ENCODE data around the gene APAF1.
"Not testable (repeated sequence)": the region's sequence is repeated elsewhere in the genome, so short reads cannot be mapped to it uniquely, and the experiment has no call there.

The APAF1 gene

DNA sequence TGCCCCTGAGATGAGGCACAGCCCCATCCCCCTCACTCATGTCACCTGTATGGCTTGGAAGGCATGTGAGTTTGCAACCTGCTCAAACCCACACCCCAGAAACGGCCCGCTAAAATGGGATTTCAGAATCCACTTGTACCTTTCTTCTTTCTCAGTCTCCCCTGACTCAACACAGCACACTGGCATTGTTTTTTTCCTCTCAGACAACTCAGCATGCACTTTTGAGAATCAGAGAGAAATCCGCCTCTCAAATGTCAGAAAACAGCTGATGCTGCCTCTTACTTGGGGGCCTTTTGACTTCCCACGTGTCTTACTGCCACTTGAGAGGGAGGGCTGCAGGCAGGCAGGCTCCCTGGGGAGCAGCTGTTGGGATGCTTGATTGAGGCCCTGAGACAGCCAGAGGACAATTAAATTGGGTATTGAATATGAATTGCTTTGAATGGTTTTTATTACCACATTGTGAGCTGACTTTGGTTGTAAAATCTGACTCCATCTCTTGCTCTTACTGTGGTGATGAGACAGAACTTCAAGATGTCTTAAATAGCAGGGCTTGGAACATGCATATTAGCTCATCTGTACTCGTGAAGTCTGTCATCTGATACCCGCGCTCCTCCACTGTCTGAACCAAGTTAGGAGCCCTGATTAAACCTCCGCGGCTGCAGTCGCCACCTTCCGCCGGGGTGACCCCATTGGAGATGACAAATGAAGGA, 96.6 kb downstream of the APAF1 start:
- peaks cover 3% of the 10 kb centered on the region for H3K4me1 ChIP-seq (ENCODE audit: control insufficient read depth, insufficient read depth, low read length, poor library complexity, severe bottlenecking)
- 38 to 43% methylated on average over 6 to 11 of the region's 12 CpGs for WGBS, 2 experiments (ENCODE audit: insufficient coverage in 2 of 2)
- H3K4me3 ChIP-seq (ENCODE audit: extremely low read depth, insufficient read depth, low read length, poor library complexity, severe bottlenecking), result no peak overlapping the region
- H3K9me3 ChIP-seq (ENCODE audit: control insufficient read depth, low read length), result no peaks in the 10 kb centered on the region
- H3K27ac ChIP-seq (ENCODE audit: low read depth, low read length, severe bottlenecking), result no peak overlapping the region
- H3K36me3 ChIP-seq (ENCODE audit: control insufficient read depth, insufficient read depth, low read length), result no peaks in the 10 kb centered on the region

DNA sequence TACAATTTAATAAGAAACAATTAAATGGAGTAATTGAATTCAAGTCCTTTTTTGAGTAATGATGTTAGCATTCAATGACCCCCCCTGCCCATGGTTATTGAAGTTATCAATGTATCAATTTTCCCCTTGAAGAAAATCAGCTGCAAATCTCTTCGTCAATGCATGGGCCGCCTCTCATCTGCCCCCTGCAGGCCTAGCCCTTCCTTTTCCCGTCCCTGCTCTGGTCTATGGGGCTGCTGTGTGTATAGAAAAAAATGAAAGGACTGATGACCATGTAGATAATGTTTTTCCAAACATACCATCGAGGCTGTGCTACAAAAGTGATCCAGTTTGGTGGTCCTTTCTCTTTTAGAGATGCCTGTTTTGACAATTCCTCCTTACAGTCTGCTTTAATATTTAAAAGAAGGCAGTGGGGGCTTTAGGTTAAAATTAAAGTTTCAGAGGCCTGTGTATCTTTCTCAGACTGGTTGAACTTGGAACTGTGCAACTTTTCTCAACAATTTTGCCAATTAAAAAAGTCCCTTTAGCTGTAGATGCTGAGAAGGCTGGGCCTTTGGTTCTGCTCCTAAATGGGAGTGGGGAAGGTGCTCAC, 98.4 kb downstream of the APAF1 start:
- Histone ChIP-seq H3K27ac (ENCODE audit: low read depth, low read length, severe bottlenecking) (no peak overlapping the region), H3K9me3 (ENCODE audit: control insufficient read depth, low read length) (no peaks in the 10 kb centered on the region), H3K4me1 (ENCODE audit: control insufficient read depth, insufficient read depth, low read length, poor library complexity, severe bottlenecking) (peaks cover 3% of the 10 kb centered on the region), H3K4me3 (ENCODE audit: extremely low read depth, insufficient read depth, low read length, poor library complexity, severe bottlenecking) (no peak overlapping the region), H3K36me3 (ENCODE audit: control insufficient read depth, insufficient read depth, low read length) (no peaks in the 10 kb centered on the region)
- WGBS, 2 experiments (ENCODE audit: insufficient coverage in 2 of 2), result 20% methylated on average over 1 of the region's 4 CpGs; no CpG with 5 or more reads in 1 of the 2 experiments

DNA sequence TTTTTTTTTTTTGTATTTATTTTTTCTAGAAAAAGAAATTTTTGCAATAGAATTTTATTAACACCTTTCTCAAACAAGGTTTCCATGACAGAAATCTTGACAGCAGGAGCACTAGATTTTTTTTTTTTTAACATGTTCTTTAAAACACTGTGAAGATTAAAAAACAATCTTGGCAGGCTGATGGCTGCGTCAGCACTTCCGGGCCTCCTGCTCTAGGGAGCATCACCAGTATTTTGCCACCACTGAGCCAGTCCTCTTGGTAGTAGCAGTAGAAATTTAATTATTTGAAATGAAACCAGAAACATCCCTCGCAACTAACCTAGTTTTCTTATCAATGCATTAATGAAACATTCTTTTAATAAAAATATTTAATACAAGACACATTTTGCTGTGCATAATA, 99.6 kb downstream of the APAF1 start:
- no peaks in the 10 kb centered on the region for H3K9me3 ChIP-seq (ENCODE audit: control insufficient read depth, low read length)
- H3K4me1 ChIP-seq (ENCODE audit: control insufficient read depth, insufficient read depth, low read length, poor library complexity, severe bottlenecking), result peaks cover 3% of the 10 kb centered on the region
- no peaks in the 10 kb centered on the region for H3K36me3 ChIP-seq (ENCODE audit: control insufficient read depth, insufficient read depth, low read length)
- H3K4me3 ChIP-seq (ENCODE audit: extremely low read depth, insufficient read depth, low read length, poor library complexity, severe bottlenecking), result no peak overlapping the region
- no CpG with 5 or more reads among the region's 3 CpGs for WGBS, 2 experiments (ENCODE audit: insufficient coverage in 2 of 2)
- H3K27ac ChIP-seq (ENCODE audit: low read depth, low read length, severe bottlenecking), result no peak overlapping the region

DNA sequence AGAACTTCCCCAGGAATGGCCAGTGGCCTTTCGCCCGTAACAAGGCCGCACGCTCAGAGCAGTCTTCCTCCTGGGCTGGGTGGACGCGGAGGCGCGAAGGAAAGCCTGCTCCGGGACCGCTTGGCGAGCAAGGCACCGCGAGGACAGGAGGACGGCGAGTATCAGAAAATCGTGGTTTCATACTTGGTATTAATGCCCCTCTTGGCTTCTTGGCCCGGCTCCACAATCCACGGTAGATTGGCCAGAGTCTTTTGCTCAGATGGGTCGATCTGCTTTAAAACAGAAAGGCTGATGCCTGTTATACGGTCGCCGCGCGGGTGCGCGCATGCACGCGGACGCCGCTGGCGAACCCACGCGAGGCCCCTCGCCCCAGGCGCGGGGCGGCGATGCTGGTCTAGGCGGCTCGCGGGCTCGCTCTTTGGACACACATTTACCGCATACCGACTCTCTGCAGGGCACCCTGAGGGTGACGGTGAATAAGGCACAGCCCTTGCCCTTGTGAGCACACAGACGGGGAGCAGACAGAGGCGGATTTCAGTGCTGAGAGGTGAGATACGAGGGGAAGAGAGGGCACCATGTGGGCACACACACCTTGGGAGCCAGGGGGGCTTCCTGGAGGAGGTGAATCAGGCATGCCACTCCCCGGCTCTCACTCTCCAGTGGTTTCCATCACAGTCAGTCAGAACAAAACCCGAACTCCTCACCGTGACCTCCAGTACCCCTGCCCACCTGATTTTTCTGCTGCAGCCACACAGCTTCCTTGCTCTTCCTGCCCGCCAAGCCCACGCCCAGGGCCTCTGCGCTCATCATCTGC, 100.7 kb downstream of the APAF1 start:
- Histone ChIP-seq H3K4me3 (ENCODE audit: extremely low read depth, insufficient read depth, low read length, poor library complexity, severe bottlenecking) (peak overlapping the region; percentile 24), H3K9me3 (ENCODE audit: control insufficient read depth, low read length) (no peaks in the 10 kb centered on the region), H3K27ac (ENCODE audit: low read depth, low read length, severe bottlenecking) (no peak overlapping the region), H3K36me3 (ENCODE audit: control insufficient read depth, insufficient read depth, low read length) (no peaks in the 10 kb centered on the region), H3K4me1 (ENCODE audit: control insufficient read depth, insufficient read depth, low read length, poor library complexity, severe bottlenecking) (peaks cover 3% of the 10 kb centered on the region)
- WGBS, 2 experiments (ENCODE audit: insufficient coverage in 2 of 2), result 50 to 63% methylated on average over 50 to 54 of the region's 54 CpGs

DNA sequence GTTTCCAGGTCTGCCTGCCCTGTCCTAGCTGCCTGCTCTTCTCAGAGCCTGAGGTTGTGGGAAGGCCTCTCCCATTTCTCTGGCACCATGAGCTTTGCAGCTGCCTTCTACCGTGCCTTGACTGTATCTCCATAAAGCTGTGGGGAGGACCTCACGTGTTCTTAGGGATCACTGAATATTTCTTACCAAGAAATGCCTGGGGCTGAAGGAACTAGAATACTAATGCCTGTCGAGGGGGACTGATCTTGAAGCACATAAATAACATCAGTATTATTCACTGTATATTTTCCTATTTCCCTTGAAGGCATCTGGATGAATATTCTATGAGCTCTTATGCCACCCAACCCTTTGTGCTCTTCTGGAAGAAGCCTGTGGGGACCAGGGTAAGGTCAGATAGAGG, 103.4 kb downstream of the APAF1 start:
- WGBS, 2 experiments (ENCODE audit: insufficient coverage in 2 of 2), result 69 to 93% methylated on average over 2 of the region's 3 CpGs
- Histone ChIP-seq H3K4me3 (ENCODE audit: extremely low read depth, insufficient read depth, low read length, poor library complexity, severe bottlenecking) (no peak overlapping the region), H3K4me1 (ENCODE audit: control insufficient read depth, insufficient read depth, low read length, poor library complexity, severe bottlenecking) (peaks cover 2% of the 10 kb centered on the region), H3K36me3 (ENCODE audit: control insufficient read depth, insufficient read depth, low read length) (no peaks in the 10 kb centered on the region), H3K9me3 (ENCODE audit: control insufficient read depth, low read length) (no peaks in the 10 kb centered on the region), H3K27ac (ENCODE audit: low read depth, low read length, severe bottlenecking) (no peak overlapping the region)

DNA sequence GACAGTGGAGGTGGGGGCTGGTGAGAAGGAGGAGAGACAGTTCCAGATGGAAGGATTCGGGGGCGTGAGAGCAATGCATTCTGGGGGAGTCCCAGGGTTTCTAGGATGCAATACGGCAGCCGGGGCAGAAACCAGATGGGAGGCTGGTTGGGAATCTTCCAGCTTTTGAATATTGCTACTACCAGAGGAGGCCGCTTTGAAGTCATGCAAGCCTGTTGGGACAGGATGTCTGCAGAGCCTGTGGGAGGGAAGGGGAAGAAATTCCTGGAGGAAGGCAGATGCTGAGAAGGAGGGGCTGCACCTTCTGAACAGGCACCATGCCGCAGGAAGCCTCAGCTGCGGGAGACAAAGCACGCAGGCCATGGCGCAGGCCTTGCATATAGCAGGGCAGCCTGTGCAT, 105.4 kb downstream of the APAF1 start:
- H3K4me3 ChIP-seq (ENCODE audit: extremely low read depth, insufficient read depth, low read length, poor library complexity, severe bottlenecking), result no peak overlapping the region
- H3K9me3 ChIP-seq (ENCODE audit: control insufficient read depth, low read length), result no peaks in the 10 kb centered on the region
- WGBS, 2 experiments (ENCODE audit: insufficient coverage in 2 of 2), result 68 to 76% methylated on average over 7 to 8 of the region's 9 CpGs
- H3K27ac ChIP-seq (ENCODE audit: low read depth, low read length, severe bottlenecking), result no peak overlapping the region
- peaks cover 4% of the 10 kb centered on the region for H3K4me1 ChIP-seq (ENCODE audit: control insufficient read depth, insufficient read depth, low read length, poor library complexity, severe bottlenecking)
- no peaks in the 10 kb centered on the region for H3K36me3 ChIP-seq (ENCODE audit: control insufficient read depth, insufficient read depth, low read length)

DNA sequence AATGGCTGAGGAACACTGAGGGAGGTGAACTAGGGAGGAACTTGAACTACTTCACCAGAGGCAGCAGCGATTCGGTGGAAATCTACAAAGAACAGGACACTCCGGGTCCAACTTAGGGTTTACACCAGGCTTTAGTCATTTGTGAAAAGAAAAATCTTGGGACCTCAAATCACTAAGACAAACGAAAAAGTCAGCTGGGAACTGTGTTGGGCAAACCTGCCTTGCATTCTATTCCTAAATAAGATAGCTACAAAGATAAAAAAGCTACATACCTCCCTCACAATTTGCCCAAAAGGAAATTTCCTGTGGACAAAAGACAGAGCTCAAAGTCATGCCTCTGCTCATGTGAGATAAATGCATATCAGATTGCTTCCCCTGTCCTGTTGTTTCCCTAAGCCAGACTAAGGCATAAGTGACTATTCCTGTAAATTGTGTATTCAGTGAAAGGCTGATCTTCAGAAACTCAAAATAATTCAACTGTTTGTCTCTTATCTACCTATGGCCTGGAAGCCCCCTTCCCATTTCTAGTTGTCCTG, 106.6 kb downstream of the APAF1 start:
- Histone ChIP-seq H3K36me3 (ENCODE audit: control insufficient read depth, insufficient read depth, low read length) (no peaks in the 10 kb centered on the region), H3K4me3 (ENCODE audit: extremely low read depth, insufficient read depth, low read length, poor library complexity, severe bottlenecking) (no peak overlapping the region), H3K4me1 (ENCODE audit: control insufficient read depth, insufficient read depth, low read length, poor library complexity, severe bottlenecking) (peaks cover 4% of the 10 kb centered on the region), H3K27ac (ENCODE audit: low read depth, low read length, severe bottlenecking) (no peak overlapping the region), H3K9me3 (ENCODE audit: control insufficient read depth, low read length) (no peaks in the 10 kb centered on the region)
- 77 to 91% methylated on average over 3 to 4 of the region's 4 CpGs for WGBS, 2 experiments (ENCODE audit: insufficient coverage in 2 of 2)

DNA sequence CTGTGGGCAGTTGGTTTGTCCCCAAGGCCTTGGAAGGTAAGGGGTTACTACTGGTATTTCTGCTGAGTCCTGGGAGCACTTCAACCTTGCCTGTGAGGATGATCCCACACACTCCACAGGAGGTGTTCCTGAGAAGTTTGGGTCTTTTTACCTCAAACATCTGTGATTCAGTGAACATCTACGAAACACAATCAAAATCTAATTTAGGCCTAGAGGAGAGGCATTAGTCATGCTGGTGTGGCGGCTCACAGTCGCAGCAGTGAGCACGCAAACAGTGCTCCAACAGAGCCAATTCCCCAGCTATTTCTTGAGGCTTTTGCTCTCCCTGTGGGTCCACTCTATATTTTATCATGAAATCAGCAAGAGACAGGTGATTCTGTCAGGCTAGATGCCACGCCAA, 107.6 kb downstream of the APAF1 start:
- WGBS, 2 experiments (ENCODE audit: insufficient coverage in 2 of 2), result 84 to 90% methylated on average over 3 to 4 of the region's 5 CpGs

DNA sequence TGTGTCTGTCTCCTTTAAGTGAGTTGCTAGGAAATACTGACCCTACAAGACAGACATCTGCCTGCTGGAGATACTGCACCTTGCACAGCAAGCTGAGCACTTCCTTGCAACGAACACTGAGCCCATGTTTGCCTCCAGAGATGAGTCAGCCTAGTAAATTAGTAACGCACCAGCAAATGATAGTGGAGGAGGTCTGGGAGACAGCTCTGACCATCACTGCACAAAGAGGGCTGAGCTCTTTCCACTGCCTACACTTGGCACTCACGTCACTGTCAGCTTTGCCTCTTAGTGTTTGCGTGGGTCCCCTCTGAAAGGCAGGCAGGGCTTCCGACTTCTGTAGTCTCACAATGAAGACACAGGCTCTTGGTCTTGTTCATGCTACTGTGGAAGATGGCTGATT, 109.0 kb downstream of the APAF1 start:
- no peak overlapping the region for H3K4me3 ChIP-seq (ENCODE audit: extremely low read depth, insufficient read depth, low read length, poor library complexity, severe bottlenecking)
- WGBS, 2 experiments (ENCODE audit: insufficient coverage in 2 of 2), result 70 to 86% methylated on average over 5 of the region's 5 CpGs
- no peaks in the 10 kb centered on the region for H3K36me3 ChIP-seq (ENCODE audit: control insufficient read depth, insufficient read depth, low read length)
- H3K27ac ChIP-seq (ENCODE audit: low read depth, low read length, severe bottlenecking), result no peak overlapping the region
- no peaks in the 10 kb centered on the region for H3K9me3 ChIP-seq (ENCODE audit: control insufficient read depth, low read length)
- peaks cover 4% of the 10 kb centered on the region for H3K4me1 ChIP-seq (ENCODE audit: control insufficient read depth, insufficient read depth, low read length, poor library complexity, severe bottlenecking)

More for the DNA sequence above, 107.6 kb downstream of the APAF1 start:
- Histone ChIP-seq H3K36me3 (ENCODE audit: control insufficient read depth, insufficient read depth, low read length) (no peaks in the 10 kb centered on the region), H3K4me3 (ENCODE audit: extremely low read depth, insufficient read depth, low read length, poor library complexity, severe bottlenecking) (no peak overlapping the region), H3K9me3 (ENCODE audit: control insufficient read depth, low read length) (no peaks in the 10 kb centered on the region), H3K27ac (ENCODE audit: low read depth, low read length, severe bottlenecking) (no peak overlapping the region), H3K4me1 (ENCODE audit: control insufficient read depth, insufficient read depth, low read length, poor library complexity, severe bottlenecking) (peaks cover 4% of the 10 kb centered on the region)

DNA sequence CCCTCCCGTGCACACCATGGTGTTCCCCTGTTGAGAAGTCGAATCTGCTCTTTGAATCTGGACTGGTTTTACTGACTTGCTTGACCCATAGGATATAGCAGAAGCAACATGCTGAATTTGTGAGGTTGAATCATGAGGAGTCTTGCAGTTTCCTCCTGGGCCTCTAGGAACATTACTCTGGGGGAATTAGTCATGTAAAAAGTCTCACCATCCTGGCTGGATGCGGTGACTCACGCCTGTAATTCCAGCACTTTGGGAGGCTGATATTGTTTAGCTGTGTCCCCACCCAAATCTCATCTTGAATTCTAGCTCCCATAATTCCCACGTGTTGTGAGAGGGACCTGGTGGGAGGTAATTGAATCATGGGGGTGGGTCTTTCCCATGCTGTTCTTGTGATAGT, 110.8 kb downstream of the APAF1 start:
- H3K36me3 ChIP-seq (ENCODE audit: control insufficient read depth, insufficient read depth, low read length); H3K4me3 ChIP-seq (ENCODE audit: extremely low read depth, insufficient read depth, low read length, poor library complexity, severe bottlenecking); H3K27ac ChIP-seq (ENCODE audit: low read depth, low read length, severe bottlenecking); H3K4me1 ChIP-seq (ENCODE audit: control insufficient read depth, insufficient read depth, low read length, poor library complexity, severe bottlenecking); H3K9me3 ChIP-seq (ENCODE audit: control insufficient read depth, low read length): not testable (repeated sequence)
- WGBS, 2 experiments (ENCODE audit: insufficient coverage in 2 of 2), result 79 to 90% methylated on average over 2 to 3 of the region's 5 CpGs
